ENCODE data around the gene CXCL9.
"Not testable (repeated sequence)": the region's sequence is repeated elsewhere in the genome, so short reads cannot be mapped to it uniquely, and the experiment has no call there.

The CXCL9 gene

GRCh38 chr4:76007089-76007862 is at the start of gene CXCL9:
TSS of gene CXCL9 (minus strand) at chr4:76007509. CDS start at chr4:76007449, 60 bp downstream.
- DNase-seq (ENCODE audit: low spot score), result no peak

- no peak for DNase-seq (ENCODE audit: low spot score)
Measured at GRCh38 chr4:76055421-76055820, 48.1 kb upstream of the CXCL9 start.

GRCh38 chr4:76055016-76055415 is 47.7 kb upstream of the CXCL9 start:
- DNase-seq (ENCODE audit: low spot score), result peak; percentile 87

- DNase-seq (ENCODE audit: low spot score), result no peak
Measured at GRCh38 chr4:76053730-76054129, 46.4 kb upstream of the CXCL9 start.

GRCh38 chr4:76050560-76051050 is 43.3 kb upstream of the CXCL9 start:
- not testable (repeated sequence) for DNase-seq (ENCODE audit: low spot score)

- not testable (repeated sequence) for DNase-seq (ENCODE audit: low spot score)
Measured at GRCh38 chr4:76049860-76050416, 42.6 kb upstream of the CXCL9 start.

- not testable (repeated sequence) for DNase-seq (ENCODE audit: low spot score)
Measured at GRCh38 chr4:76044686-76045085, 37.4 kb upstream of the CXCL9 start.

- DNase-seq (ENCODE audit: low spot score), result not testable (repeated sequence)
Measured at GRCh38 chr4:76043306-76043705, 36.0 kb upstream of the CXCL9 start.

- DNase-seq (ENCODE audit: low spot score), result peak; percentile 54
Measured at GRCh38 chr4:76042241-76042998, 35.1 kb upstream of the CXCL9 start.

GRCh38 chr4:76036855-76037254 is 29.5 kb upstream of the CXCL9 start:
- DNase-seq (ENCODE audit: low spot score), result no peak

- no peak for DNase-seq (ENCODE audit: low spot score)
Measured at GRCh38 chr4:76035799-76036380, 28.6 kb upstream of the CXCL9 start, which contains the start of gene CXCL11. TSS of gene CXCL11 (minus strand) at chr4:76036070. CDS start at chr4:76035987, 83 bp downstream.

GRCh38 chr4:76035141-76035540 is 27.8 kb upstream of the CXCL9 start:
- DNase-seq (ENCODE audit: low spot score), result no peak

- DNase-seq (ENCODE audit: low spot score), result no peak
Measured at GRCh38 chr4:76029300-76029699, 22.0 kb upstream of the CXCL9 start.

GRCh38 chr4:76028350-76028765 is 21.0 kb upstream of the CXCL9 start:
- no peak for DNase-seq (ENCODE audit: low spot score)

- peak; percentile 60 for DNase-seq (ENCODE audit: low spot score)
Measured at GRCh38 chr4:76024065-76024464, 16.8 kb upstream of the CXCL9 start.

- DNase-seq (ENCODE audit: low spot score), result peak; percentile 53
Measured at GRCh38 chr4:76023389-76023788, 16.1 kb upstream of the CXCL9 start, which contains the start of gene CXCL10. TSS of gene CXCL10 (minus strand) at chr4:76023497. CDS start at chr4:76023431, 66 bp downstream.

GRCh38 chr4:76022677-76023076 is 15.4 kb upstream of the CXCL9 start:
- DNase-seq (ENCODE audit: low spot score), result no peak

GRCh38 chr4:76022031-76022430 is 14.7 kb upstream of the CXCL9 start:
- no peak for DNase-seq (ENCODE audit: low spot score)

- DNase-seq (ENCODE audit: low spot score), result no peak
Measured at GRCh38 chr4:76017056-76017686, 9.9 kb upstream of the CXCL9 start.

GRCh38 chr4:76016393-76016792 is 9.1 kb upstream of the CXCL9 start:
- DNase-seq (ENCODE audit: low spot score), result peak; percentile 64

- DNase-seq (ENCODE audit: low spot score), result no peak
Measured at GRCh38 chr4:76013540-76013939, 6.2 kb upstream of the CXCL9 start.

- DNase-seq (ENCODE audit: low spot score), result no peak
Measured at GRCh38 chr4:76012388-76012801, 5.1 kb upstream of the CXCL9 start.

Data from activated CD4-positive, alpha-beta T cell treated with anti-CD3 and anti-CD28 coated beads, Interleukin-2, Interleukin-4, amounts not matched to agents 100 ng/mL and 50 ng/mL, durations not matched to agents 16 hours and 8 hours (primary cell).